Calu3 (cell line): Measurements from ENCODE around the gene RAMP3. TPM values are rescaled to one million over a fixed set of nuclear protein-coding genes. Genes with fewer than 3 reads are reported as not detected.

Source experiments
- BruUV-seq: library from RNA; stranded (reverse); fragments of 400-500 nt; replicated peaks from 2 replicates; lab custom pipeline; 2021; lab: Mats Ljungman, UMichigan
- CTCF ChIA-PET: fragments of 300-600 bp; sonication (Branson Sonifier 250); formaldehyde crosslinking; loops from one replicate; lab custom pipeline; 2022; ENCODE audit warnings: antibody characterized with exemption; lab: Charles Lee
- DNase-seq: peaks from one replicate; pipeline ENCODE4 v3.0.0; 2022
- H3K27ac Mint-ChIP-seq: one replicate; pipeline ENCODE4 v1.8.0; 2022; ENCODE audit warnings: mixed read lengths; ENCODE audit not compliant: unreplicated experiment
- H3K27me3 Mint-ChIP-seq: one replicate; pipeline ENCODE4 v1.8.0; 2022; ENCODE audit warnings: mixed read lengths; ENCODE audit not compliant: unreplicated experiment
- H3K36me3 Mint-ChIP-seq: one replicate; pipeline ENCODE4 v1.8.0; 2022; ENCODE audit warnings: mild to moderate bottlenecking, moderate library complexity, mixed read lengths; ENCODE audit not compliant: insufficient read depth, unreplicated experiment
- H3K4me1 Mint-ChIP-seq: one replicate; pipeline ENCODE4 v1.8.0; 2022; ENCODE audit warnings: mild to moderate bottlenecking, low read depth, mixed read lengths; ENCODE audit not compliant: unreplicated experiment
- H3K4me3 Mint-ChIP-seq: one replicate; pipeline ENCODE4 v1.8.0; 2022; ENCODE audit warnings: mild to moderate bottlenecking, low read depth, moderate library complexity, mixed read lengths; ENCODE audit not compliant: unreplicated experiment
- H3K9me3 Mint-ChIP-seq: one replicate; pipeline ENCODE4 v1.8.0; 2022; ENCODE audit warnings: low read depth, mixed read lengths; ENCODE audit not compliant: unreplicated experiment
- intact Hi-C: fragments of 100-400 bp; cut with micrococcal nuclease; formaldehyde crosslinking; loops from one replicate; pipeline ENCODE4 v1.10.0; 2022; ENCODE audit not compliant: unreplicated experiment
- total RNA-seq: library from RNA; stranded (reverse); gene quantifications from 2 replicates; pipeline ENCODE4 v1.2.3, GENCODE V29; 2022
- TF ChIP-seq, protein P1 (sequence below): fragments of 200-600 bp; IDR thresholded peaks from one replicate; pipeline ENCODE4 v1.8.0; 2022; ENCODE audit warnings: antibody characterized with exemption; ENCODE audit not compliant: unreplicated experiment

The RAMP3 gene
- total RNA-seq, 1 experiment from 2014 or later, result not detected

DNA sequence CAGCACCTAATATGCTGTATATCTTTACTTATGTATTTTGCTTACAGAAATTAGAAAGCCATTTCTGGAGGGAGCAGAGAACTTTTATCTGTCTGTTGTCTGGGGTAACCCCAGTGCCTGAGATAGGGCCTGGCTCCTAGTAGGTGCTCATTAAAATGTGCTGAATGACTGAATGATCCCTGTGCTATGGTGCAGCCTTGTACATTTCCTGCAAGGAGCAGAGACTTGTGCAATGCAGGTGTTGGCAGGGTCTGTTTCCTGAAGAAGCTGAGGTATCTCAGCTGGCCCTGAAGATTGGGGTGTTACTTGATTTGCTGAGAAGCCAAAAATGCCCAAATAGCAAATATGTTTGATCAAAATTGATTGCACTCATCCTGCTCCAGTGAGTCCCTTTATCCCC lies 65.5 kb downstream of the RAMP3 start:
- Mint-ChIP-seq H3K36me3 (no peaks in the 10 kb centered on the region), H3K4me3 (no peak overlapping the region), H3K4me1 (no peaks in the 10 kb centered on the region), H3K27me3 (peaks cover 89% of the 10 kb centered on the region), H3K9me3 (no peaks in the 10 kb centered on the region), H3K27ac (no peak overlapping the region)
- DNase-seq, result no peak
- BruUV-seq, result no TSS peak
- CTCF ChIA-PET, result interaction anchor here (1.2 kb wide), 1 partner anchor 18 kb away, joined by 3 read pairs; no protein-coding TSS in a partner anchor
- intact Hi-C loops, result no loop called here
- TF ChIP-seq, protein P1, sequence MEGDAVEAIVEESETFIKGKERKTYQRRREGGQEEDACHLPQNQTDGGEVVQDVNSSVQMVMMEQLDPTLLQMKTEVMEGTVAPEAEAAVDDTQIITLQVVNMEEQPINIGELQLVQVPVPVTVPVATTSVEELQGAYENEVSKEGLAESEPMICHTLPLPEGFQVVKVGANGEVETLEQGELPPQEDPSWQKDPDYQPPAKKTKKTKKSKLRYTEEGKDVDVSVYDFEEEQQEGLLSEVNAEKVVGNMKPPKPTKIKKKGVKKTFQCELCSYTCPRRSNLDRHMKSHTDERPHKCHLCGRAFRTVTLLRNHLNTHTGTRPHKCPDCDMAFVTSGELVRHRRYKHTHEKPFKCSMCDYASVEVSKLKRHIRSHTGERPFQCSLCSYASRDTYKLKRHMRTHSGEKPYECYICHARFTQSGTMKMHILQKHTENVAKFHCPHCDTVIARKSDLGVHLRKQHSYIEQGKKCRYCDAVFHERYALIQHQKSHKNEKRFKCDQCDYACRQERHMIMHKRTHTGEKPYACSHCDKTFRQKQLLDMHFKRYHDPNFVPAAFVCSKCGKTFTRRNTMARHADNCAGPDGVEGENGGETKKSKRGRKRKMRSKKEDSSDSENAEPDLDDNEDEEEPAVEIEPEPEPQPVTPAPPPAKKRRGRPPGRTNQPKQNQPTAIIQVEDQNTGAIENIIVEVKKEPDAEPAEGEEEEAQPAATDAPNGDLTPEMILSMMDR, result no peak

DNA sequence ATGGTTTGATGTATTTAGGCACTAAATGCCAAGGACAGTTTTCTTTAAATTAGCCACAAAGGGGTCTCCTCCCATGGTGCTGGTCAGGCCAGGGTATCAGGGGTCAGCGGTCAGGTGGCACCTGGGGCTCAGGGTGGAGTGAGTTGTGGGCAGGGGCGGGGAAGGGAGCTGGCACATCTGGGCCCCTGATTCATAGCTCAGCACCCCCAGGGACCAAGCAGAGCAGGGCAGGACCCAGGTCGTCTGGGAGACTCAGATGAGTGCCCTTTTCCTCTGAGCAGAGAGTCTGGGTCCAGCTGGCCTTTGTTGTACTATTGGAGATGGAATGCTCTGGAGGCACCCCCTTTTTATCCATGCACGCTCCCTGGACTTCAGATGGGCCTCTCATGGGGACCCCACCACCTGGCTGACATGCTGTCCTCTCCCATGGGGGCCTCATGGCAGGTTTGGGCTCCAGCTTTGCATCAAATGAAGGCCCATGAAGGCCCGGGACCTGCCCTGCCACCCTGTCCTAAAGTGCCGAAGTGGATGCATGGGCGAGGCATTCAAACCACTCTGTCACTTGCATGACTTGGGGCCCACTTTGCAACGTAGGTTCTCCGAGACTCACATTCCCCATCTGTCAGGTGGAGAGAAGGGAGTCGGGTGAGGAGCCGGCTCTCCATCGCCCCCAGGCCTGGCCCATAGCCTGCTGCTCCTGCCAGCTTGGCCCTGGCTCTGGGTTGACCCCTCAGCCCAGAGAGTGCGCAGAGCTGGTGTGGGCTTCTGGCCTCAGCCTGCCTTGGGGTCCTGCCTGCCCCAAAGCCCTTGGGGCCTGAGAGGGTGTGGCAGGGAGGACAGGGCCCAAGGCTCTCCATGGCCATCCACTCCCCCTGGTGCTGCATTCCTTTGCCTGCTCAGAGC lies 66.4 kb downstream of the RAMP3 start:
- H3K4me3 Mint-ChIP-seq, result no peak overlapping the region
- H3K27me3 Mint-ChIP-seq, result peaks cover 92% of the 10 kb centered on the region
- intact Hi-C loops, result no loop called here

DNA sequence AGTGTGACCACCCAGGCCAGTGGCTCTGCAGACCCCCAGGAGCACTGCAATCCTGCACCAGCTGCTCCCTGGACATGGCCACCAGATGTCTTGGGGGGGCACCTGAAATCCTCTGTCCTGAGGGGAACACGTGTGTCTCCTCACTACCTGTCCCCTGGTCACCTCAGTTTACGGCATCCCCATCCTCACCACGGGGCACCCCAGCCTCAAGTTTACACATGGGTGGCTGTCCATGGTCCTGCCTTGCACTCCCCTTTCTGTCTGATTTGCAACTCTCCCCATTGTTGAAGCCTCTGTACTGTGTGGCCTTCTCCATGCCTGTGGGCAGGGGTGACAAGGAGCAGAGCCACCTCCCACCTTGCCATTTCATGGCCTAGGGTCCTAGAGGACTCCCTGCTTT lies 67.2 kb downstream of the RAMP3 start:
- Mint-ChIP-seq H3K36me3 (no peaks in the 10 kb centered on the region), H3K4me3 (no peak overlapping the region), H3K9me3 (no peaks in the 10 kb centered on the region), H3K27me3 (peaks cover 92% of the 10 kb centered on the region), H3K27ac (no peak overlapping the region), H3K4me1 (no peaks in the 10 kb centered on the region)
- BruUV-seq, result no TSS peak
- TF ChIP-seq, protein P1, result no peak
- DNase-seq, result no peak
- intact Hi-C loops, result no loop called here
- CTCF ChIA-PET, result no interaction called here

More for the DNA sequence above, 66.4 kb downstream of the RAMP3 start:
- H3K36me3 Mint-ChIP-seq, result no peaks in the 10 kb centered on the region
- no peak overlapping the region for H3K27ac Mint-ChIP-seq
- TF ChIP-seq, protein P1, result no peak
- H3K4me1 Mint-ChIP-seq, result no peaks in the 10 kb centered on the region
- H3K9me3 Mint-ChIP-seq, result no peaks in the 10 kb centered on the region
- BruUV-seq, result no TSS peak
- CTCF ChIA-PET, result interaction anchor here (0.6 to 1.2 kb wide), 2 partner anchors 19 to 400 kb away, joined by 3 read pairs; no protein-coding TSS in a partner anchor
- no peak for DNase-seq

DNA sequence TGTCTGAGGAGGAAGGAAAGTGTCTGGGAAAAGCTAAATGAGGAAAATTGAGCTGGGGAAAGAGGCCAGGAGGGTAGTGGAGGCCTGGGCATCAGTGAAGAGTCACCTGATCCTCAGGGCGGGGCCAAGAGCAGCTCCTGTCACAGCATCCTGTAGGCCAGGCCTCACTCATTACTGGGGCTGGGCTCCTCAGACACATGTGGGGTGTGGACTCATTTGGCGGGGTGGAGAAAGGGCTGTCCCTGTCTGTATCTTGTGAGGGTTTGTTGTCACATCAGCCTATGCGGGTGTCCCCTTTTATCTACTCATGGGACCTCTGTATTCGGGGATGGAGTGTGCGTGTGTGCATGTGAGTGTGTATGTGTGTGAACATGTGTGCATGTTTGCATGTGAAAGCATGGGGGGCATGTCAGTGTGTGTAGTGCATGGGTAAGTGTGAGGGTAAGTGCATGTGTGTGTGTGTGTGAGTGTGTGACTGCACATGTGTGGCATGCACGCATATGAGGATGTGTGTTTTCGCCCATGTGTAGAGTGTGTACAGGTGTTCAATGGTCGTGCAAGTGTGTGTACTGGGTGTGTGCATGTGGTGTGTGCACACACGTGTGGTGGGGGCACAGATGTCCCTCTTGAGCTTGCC lies 67.8 kb downstream of the RAMP3 start:
- Mint-ChIP-seq H3K4me1 (no peaks in the 10 kb centered on the region), H3K9me3 (no peaks in the 10 kb centered on the region), H3K27me3 (peaks cover 92% of the 10 kb centered on the region), H3K36me3 (no peaks in the 10 kb centered on the region), H3K27ac (no peak overlapping the region), H3K4me3 (no peak overlapping the region)
- TF ChIP-seq, protein P1, result no peak
- CTCF ChIA-PET, result no interaction called here
- intact Hi-C loops, result no loop called here
- BruUV-seq, result no TSS peak
- DNase-seq, result no peak
